Midbrain (tissue), 1 donor: ENCODE measurements around the gene CACNA1I.

ENCODE experiments used
- DNase-seq: peaks from one replicate; lab custom pipeline; 2025; lab: John Stamatoyannopoulos, UW

CACNA1I gene

GRCh38 chr22:39568278-39568981, 2.1 kb upstream of the CACNA1I start:
- DNase-seq = no peak

DNA sequence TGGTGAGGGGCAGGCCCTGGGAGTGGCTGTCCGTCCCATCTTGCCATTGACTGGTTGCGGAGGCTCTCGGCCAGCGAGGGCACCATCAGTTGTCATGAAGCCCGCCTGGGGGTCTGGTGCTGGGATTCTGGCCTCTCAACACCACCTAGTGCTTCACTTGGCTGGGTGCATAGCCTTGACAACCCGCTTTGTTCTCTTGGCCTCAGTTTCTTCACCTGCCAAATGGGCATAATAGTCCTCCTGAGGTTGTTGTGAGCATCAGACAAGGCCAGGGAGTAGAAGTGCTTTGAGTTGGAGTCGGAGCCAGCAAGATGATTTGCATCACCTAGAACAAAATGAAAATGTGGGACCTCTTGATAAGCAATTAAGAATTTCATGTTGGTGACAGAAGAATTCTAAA, 1.5 kb upstream of the CACNA1I start:
- no peak for DNase-seq

DNA sequence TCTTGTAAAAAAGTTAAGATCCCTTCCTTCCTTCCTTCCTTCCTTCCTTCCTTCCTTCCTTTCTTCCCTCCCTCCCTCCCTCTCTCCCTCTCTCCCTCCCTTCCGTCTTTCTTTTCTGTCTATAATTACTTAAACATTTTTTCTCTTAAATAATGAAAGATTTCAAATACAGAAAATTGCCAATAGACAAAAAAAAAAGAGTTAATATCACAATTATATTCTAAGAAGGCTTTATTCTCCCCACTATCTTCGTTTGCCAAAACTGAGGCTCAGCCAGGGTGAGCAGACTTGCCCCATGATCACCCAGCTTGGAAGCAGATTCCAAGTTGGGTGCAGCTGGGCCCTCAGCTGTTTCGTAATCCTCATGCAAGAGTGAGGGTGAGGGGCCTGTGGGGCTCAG, 327 bp upstream of the CACNA1I start:
- no peak for DNase-seq

GRCh38 chr22:39571538-39571937, 985 bp downstream of the CACNA1I start:
- DNase-seq = no peak

- no peak for DNase-seq
Observed at GRCh38 chr22:39574779-39575551, 4.4 kb downstream of the CACNA1I start.

GRCh38 chr22:39575552-39575825, 4.9 kb downstream of the CACNA1I start:
- DNase-seq = no peak

DNA sequence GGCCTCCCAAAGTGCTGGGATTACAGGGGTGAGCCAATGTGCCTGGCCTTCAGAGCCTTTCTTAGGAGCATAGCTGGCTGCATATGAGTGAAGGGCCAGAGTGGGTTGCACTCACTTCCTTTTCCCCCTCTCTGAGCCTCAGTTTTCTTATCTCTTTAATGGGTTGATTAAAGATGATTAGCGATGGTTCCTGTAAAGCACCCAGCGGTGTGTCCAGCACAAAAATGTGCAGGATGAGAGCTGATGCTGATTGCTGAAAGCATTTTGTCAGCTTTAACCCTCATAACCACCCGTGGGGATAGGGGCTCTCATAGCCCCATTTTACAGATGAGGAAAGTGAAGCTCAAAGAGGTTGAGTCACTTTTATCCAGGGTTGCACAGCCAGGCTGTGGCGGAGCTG, 5.5 kb downstream of the CACNA1I start:
- no peak for DNase-seq

GRCh38 chr22:39577366-39577765, 6.8 kb downstream of the CACNA1I start:
- DNase-seq = no peak

- DNase-seq = no peak
Observed at GRCh38 chr22:39577900-39578299, 7.3 kb downstream of the CACNA1I start.

DNA sequence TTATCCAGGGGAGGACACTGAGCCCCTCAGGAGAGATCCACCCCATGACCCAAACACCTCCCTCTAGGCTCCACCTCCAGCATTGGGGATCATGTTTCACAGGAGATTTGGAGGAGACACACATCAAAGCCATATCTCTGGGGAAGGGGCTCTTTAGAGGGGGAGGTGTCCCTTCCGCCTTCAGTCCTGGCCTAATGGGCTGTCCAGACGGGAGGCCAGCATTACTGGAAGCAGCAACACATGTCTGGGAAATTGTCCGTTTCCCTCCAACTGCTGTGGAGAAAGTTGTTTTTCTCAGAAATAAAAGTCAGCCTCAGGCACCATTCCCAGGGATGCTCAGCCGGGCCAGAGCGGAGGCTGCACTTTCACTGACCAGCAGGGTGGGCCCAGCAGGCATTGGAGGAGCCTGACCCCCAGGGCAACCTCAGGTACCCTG, 9.5 kb downstream of the CACNA1I start:
- DNase-seq = no peak

DNA sequence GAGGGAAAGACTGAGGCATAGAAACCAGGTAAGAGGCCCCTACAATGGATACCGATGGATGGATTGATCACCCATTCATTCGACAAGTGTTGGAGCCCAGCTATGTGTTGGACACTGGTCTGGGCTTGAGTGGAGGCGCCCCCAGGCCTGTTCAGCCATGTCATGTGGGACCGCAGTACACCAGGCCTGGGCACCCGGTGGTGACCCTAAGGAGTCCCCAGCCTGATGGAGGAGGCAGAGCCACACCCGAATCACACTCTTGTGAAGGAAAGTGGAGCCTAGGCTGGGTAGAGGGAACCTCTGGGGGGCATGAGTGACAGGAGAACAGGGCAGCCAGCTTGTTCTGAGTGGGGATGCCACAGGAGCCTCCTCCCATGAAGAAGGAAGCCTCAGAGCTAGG, 10.2 kb downstream of the CACNA1I start:
- no peak for DNase-seq

GRCh38 chr22:39581303-39581702, 10.8 kb downstream of the CACNA1I start:
- no peak for DNase-seq

GRCh38 chr22:39583066-39583667, 12.6 kb downstream of the CACNA1I start:
- no peak for DNase-seq

GRCh38 chr22:39589875-39590274, 19.3 kb downstream of the CACNA1I start:
- no peak for DNase-seq

DNA sequence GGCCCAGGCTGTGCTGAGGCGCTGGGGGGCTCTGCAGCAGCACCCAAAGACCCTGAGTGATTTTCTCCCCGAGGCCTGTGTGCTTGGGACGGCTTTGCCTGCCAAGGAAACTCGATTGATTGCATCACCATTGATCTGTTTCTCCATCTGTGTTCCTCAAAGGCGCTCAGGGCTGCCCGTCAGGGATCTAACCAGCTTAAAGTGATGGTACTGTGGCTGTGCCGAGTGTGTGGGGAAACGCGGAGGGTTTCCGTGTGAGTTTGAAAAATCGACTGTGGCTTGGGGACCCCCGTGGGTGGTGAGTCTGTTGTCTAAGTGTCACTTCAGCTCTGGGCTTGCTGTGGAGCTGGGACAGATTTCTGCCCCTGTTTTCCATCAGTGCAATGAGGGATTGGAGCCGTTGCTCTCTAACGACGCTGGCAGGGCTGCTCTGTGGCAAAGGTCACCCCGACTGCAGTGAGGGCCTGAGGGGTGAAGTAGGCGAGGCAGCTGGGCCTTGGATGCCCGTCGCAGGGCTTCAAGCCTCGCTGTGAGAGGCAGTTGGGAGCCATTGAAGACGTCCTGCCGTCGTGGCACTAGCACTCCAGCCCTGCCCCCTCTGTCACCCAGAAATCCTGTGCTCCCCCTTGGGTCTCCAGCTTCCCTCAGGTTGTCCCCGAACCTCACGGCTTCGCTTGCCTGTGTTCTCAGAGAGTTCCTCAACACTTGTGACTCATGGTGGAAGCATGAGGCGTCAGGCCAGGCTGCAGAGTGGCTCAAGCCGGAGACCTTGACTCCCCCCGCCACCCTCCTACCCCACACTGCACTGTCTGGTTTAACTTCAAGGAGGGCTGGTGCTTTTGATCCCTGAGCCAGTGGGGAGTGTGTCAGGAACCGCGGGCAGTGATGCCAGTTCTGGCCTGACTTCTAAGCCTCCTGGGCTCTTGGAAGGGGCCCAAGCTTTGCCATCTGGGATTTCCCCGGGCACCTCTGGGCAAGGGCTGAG, 21.8 kb downstream of the CACNA1I start:
- no peak for DNase-seq

GRCh38 chr22:39593066-39593930, 22.7 kb downstream of the CACNA1I start:
- DNase-seq = no peak

GRCh38 chr22:39593931-39594285, 23.4 kb downstream of the CACNA1I start:
- DNase-seq = no peak

- DNase-seq = no peak
Observed at GRCh38 chr22:39594411-39594810, 23.9 kb downstream of the CACNA1I start.

DNA sequence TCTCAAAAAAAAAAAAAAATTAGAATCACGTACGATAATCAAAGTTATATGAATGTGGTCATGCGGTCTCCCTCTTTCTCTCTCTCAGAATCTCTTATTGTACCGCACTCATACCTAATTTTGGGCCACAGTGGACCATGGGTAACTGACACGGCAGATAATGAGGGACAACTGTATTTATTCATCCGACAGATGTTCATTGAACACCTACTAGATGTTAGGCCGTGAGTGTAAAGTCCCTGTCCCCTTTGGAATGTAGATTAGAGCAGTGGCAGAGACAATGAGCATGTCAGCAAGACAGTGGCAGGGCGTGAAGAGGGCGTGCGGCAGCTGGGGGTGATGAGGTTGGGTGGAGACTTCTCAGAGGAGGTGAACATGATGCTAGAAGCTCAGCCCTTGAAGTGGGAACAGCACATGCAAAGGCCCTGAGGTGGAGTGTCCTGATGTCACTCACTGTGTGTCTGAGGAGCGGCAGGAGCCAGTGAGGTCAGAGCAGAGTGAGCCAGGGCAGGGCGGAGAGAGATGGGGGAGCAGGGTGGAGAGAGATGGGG, 25.1 kb downstream of the CACNA1I start:
- DNase-seq = no peak

GRCh38 chr22:39596601-39597000, 26.0 kb downstream of the CACNA1I start:
- no peak for DNase-seq
